GM21737 (cell line): ENCODE data around the gene TCEA2.
"Not testable (repeated sequence)": the region's sequence is repeated elsewhere in the genome, so short reads cannot be mapped to it uniquely, and the experiment has no call there.

ENCODE experiments used
- ATAC-seq: cut with Tn5 transposase; IDR thresholded peaks from one replicate; pipeline ENCODE4 v1.9.1; 2021; ENCODE audit warnings: mild to moderate bottlenecking, moderate library complexity; ENCODE audit not compliant: unreplicated experiment

The TCEA2 gene

DNA sequence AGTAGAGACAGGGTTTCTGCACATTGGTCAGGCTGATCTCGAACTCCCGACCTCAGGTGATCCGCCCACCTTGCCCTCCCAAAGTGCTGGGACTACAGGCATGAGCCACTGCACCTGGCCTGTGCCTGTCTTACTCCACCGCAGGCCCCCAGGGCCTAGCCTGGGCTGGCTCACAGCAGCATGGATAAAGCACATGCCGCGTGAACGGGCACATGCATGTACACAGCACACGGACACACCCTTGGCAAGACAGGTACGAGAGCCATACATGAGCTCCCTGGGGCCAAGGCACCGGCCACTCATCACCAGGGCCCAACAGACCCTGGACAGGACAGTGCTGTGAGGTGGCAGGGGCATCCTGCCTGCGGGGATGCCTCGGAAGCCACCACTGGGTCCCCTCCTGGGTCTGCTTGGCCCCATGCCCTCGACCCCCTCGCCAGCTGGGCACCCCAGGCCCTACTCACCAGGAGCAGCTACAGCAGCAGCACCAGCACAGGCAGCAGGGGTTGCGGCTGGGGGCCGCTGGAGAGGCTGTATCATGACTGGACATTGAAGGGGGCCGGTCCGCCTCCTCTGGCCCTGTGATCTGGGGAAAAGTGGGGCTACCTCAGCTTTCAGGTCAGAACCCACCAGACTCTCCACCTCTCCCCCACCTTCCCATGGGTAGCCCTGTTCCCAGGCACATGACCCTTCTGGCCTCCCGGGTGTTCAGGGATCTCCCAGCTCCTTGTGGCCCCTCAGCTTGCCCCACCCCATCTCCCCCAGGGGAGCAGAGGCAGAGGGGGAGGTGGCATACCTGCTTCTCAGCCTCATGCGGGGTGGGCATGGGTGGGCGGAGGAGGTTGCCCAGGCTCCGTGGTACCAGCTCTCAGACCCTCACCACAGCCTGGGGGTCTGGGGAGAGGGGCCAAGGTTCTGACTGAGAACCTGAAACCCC lies 13.3 kb downstream of the TCEA2 start:
- no peak for ATAC-seq

DNA sequence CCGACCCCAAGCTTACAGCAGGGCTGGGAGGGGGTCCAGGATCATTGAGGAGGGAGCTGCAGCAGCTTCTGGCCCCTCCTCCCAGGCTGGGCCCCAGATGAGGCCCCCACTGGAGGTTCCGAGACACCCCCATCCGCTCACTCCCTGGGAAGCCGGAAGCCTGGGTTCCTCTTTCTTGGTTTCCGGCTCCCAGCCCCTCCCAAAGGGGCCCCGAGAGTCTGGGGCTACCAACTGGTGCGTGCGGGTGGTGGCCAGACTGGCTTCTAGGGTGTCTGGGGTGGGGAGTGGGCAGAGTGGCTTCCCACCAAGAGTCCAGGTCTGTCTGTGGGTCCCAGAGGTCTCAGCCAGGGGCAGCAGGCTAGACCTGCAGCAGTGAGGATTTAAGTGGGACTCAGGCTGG lies 14.1 kb downstream of the TCEA2 start:
- no peak for ATAC-seq

GRCh38 chr20:64077541-64077875 lies 14.5 kb downstream of the TCEA2 start:
- no peak for ATAC-seq

GRCh38 chr20:64077876-64078551 lies 15.0 kb downstream of the TCEA2 start:
- ATAC-seq = no peak

DNA sequence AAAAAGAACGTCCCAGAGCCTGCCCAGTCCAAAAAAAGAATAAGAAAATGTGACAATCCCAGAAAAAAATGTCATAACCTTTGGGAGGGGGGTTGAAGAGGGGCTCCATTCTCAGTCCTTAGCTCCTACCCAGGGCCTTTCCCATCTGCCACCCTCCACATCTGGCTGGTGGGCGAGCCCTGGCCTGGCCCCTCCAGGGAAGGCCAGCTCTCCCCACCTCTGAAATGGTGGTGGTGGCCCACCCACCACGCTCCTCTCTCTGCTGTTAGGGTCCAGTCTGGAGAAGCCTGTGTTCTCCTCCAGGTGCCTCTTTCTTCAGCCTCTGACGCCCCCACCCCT lies 15.9 kb downstream of the TCEA2 start:
- ATAC-seq = no peak

DNA sequence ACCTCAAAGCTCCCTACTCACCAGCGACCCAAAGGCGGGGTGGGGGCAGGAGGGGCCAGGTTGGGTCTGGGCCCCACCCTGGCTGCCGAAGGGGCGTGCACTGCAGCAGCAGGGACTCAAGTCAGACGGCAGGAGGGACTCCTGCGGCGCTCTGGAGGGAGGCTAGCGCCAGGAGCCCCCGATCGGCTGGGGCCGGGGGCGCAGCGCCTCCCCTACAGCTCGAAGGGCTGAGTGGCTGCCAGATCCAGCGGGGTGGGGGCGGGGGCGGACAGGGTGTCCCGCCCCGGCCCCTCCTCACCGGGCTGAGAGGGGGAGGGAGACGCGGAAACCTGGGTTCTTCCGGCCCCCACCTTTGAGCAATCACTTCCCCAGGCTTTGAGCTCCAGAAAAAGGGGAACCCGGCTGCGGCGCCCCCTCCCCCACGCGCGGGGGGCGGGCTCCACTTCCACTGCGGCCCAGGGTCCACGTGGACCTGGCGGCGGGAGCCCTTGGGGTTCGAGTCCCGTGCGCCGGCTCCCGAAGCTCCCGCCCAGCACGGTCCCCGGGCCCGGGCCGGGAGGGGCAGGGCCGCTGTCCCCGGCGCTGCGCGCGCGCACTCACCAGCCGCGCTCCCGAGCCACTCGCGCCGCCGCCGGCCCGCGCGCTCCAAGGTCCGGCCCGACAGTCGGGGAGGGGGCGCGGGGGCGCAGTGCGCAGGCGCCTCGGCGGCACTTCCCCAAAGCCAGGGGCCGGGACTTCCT lies 16.4 kb downstream of the TCEA2 start, which contains the start of gene RGS19:
RGS19 (minus strand) TSS at position 246 of the 740 bp plus-strand sequence. CDS start 2,632 bp downstream, outside the sequence.
- peak; percentile 37 for ATAC-seq

DNA sequence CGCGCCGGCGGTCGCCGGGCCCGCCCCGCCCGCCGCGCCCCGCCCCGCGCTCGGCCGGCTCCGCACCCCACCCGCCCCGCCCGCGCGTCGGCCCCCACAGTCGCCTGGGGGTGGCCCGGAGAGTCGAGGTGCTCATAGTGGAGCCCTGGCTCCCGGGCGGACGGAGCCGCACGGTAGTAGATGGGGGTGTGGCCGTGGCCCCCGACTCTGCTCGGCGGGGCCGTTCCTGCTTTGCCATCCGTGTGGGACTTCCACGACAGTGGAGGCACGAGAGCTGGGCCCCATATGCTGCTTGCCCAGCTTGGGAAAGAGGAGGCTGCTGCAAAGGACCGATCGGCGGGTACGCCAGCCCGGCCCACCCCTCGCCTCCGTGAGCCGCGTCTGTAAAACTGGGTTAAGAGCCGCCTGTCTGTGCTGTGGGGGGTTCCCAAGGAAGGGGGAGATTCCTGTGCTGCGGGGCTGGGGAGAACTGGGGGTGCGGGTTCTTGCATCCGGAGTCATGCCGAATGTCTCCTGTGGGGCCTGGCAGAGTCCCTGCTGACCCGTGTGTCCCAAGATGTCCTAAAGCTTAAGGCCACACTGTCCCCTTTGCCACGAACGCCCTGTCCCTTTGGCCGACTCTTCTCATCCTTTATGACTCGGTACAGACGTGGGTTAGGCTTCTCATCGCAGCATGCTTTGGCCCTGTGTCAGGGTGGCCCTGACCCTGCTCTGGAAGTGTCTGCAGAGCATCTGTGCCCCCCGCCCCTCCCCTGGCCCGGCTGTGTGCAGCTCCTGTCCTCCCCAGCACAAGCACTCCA lies 17.2 kb downstream of the TCEA2 start, which contains the start of gene OPRL1:
OPRL1 (plus strand) TSS at position 70 of the 800 bp plus-strand sequence. CDS start 12,639 bp downstream, outside the sequence.
- peak; percentile 2 for ATAC-seq

GRCh38 chr20:64080813-64081623 lies 18.0 kb downstream of the TCEA2 start:
- ATAC-seq = no peak

DNA sequence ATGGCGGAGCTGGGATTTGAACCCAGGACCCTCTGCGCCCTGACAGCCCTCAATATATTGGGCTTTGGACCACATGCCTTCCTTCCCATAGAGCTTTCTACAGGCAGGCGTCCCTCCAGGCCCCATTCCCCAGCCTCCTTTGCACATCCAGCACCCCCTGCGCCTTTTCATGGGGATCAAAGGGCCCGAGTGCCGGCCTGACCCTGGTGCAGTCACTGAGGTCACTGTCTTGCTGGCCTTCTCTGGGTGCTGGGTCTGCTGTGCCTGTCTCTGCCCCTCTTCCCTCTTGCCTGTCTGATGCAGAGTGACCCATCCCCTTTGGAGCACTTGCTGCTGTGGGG lies 18.6 kb downstream of the TCEA2 start:
- ATAC-seq = no peak

DNA sequence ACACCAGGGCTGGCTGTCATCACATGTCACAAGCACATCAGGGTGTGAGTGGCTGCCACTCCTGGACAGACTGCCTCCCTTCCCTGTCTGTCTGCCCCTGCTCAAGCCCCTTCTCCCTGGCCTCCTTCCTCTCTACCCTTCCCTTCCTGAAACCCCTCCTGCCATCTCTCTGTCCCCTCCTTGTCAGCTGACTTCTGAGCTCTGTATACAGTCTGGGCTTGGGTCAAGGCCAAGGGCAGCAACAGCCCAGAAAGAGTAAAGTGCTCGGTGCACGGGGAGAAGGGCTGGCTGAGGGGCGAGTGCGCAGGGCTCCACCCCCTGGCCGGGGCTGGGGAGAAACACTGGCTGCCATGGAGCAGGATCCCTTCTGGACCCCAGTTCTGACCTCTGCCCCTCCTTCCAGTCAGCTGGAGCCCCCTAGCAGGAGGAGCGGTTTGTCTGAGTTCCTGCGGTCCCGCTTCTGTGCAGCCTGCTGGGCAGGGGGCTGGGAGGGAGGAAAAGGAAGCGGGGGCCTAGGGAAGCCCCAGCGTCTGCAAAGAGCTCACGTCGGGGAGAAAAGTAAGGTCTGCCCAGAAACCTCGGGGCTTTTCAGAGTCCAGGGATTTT lies 19.2 kb downstream of the TCEA2 start:
- ATAC-seq = no peak

DNA sequence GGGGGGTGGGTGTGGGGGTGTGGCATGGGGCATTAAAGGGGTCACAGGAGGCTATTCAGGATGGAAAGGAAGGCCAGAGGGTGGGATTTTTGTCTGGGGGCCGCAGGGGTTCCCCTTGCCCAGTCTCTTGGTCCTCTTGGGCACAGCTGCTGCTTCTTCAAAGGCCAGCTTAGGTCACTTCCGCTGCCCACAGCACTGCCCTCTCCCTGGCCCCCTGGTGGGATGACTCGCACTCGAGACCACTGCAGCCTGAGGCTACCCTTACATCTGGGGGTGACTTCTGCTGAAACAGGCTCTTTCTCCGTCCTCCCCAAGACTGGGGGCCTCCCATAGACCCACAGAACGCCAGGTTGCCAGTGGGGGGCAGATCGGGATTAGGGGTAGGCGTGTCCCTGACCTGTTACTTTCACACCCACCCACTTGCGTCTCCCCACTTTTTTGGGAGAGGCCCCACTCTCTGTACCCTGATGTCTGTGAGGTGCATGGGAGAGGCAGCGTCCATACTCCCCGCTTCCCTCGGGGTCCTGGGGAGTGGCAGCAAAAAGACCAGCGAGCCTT lies 19.9 kb downstream of the TCEA2 start:
- no peak for ATAC-seq

DNA sequence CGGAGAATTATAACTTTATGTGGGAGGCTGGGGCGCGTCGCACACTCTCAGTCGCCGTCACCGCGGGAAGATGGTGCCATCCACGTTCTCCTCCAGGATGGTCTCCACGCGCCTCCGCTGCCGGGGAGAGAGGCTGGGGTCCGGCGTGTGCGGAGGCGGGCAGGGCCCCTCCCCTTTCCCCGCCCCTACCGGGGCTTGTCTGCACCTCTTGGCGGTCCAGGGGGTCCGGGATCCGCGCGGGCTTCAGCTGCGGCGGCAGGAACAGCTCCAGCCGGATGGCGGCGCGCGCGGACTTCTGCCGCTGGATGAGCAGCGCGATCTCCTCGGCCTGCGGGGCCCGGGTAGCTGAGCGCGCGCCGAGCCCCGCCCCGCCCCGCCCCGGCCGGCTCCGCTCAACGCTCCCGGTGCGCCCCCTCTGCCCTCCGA lies 20.4 kb downstream of the TCEA2 start:
- ATAC-seq = no peak

GRCh38 chr20:64083804-64084684 lies 21.0 kb downstream of the TCEA2 start, which contains the start of gene LKAAEAR1:
Gene LKAAEAR1 (minus strand): TSS chr20:64084398. CDS start chr20:64084219, 179 bp downstream.
- no peak for ATAC-seq

GRCh38 chr20:64084685-64085152 lies 21.7 kb downstream of the TCEA2 start:
- ATAC-seq = no peak

DNA sequence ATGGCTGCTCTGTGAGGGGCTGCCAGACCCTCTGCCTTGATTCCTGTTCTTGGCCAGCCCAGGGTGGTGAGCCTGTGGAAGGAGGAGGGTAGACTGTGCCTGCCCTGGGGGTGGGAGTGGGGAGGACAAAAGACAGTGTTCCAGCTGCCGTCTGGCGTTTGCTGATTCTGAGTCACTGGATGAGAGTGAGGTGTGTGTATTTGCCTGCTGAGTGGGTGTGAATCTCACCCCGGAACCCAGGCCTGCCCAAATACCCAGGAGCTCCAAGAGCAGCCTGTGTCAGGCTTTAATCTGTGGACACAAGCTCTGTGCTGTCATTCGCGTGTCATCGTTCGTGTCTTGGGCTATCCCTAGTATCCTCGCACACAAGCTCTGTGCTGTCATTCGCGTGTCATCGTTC lies 23.8 kb downstream of the TCEA2 start:
- ATAC-seq = no peak

- ATAC-seq = not testable (repeated sequence)
Measured at GRCh38 chr20:64087226-64087825, 24.3 kb downstream of the TCEA2 start.

DNA sequence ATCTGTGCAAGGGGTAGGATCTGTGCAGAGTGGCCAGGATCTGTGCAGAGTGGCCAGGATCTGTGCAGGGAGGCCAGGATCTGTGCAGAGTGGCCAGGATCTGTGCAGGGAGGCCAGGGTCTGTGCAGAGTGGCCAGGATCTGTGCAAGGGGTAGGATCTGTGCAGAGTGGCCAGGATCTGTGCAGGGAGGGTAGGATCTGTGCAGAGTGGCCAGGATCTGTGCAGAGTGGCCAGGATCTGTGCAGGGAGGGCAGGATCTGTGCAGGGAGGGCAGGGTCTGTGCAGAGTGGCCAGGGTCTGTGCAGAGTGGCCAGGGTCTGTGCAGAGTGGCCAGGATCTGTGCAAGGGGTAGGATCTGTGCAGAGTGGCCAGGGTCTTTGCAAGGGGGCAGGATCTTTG lies 25.6 kb downstream of the TCEA2 start:
- not testable (repeated sequence) for ATAC-seq
